Ishikawa (cell line): ENCODE measurements around the gene LTO1.

Experiments used
- EP300 ChIP-seq: IDR thresholded peaks from 2 replicates; pipeline ENCODE4 v1.6.1; 2012; ENCODE audit warnings: borderline replicate concordance
- REST ChIP-seq: IDR thresholded peaks from 2 replicates; pipeline ENCODE4 v1.6.1; 2012; ENCODE audit warnings: low read depth, mild to moderate bottlenecking
- ZBTB7A ChIP-seq: IDR thresholded peaks from 2 replicates; pipeline ENCODE4 v1.6.1; 2012; ENCODE audit warnings: low read depth

GRCh38 chr11:69660001-69660500 lies 15.1 kb downstream of the LTO1 start:
- TF ChIP-seq REST (no peak), EP300 (no peak), ZBTB7A (no peak)
